Heart left ventricle (tissue), 13 donors: ENCODE results near the gene MRPL36.

Experiments
- CTCF ChIP-seq, 12 donors: fragments of 200-600 bp; sonication (generic) in 4 of 12; IDR thresholded peaks; one replicate each; pipeline versions ENCODE4 v1.5.0 to v1.8.0; 2018 to 2022; ENCODE audit warnings: antibody characterized with exemption in 12 of 12, mild to moderate bottlenecking in 5 of 12
- POLR2A ChIP-seq, 2 donors: fragments of 450-650 bp; IDR thresholded peaks; one replicate each; pipeline ENCODE4 v1.6.1; 2017; ENCODE audit warnings: antibody characterized with exemption in 2 of 2, mild to moderate bottlenecking in 2 of 2, moderate library complexity in 2 of 2
- donor health status: ischemic (EF 13 %, LVEDD 7.1; RV severe dilation, severe dysfunction).
- donor health status: DM: no; HTN: yes; CAD: no.
- donor health status: DM: no; HTN: no; CAD: no.
- donor health status: ischemic (EF 25% LVEDD 6.9; RV normal size, moderate dysfunction).
- donor health status: ischemic (EF 25% LVEDD 5.7; RV mildly dilated, moderate dysfunction).
- donor health status: ischemic (EF 35%, LVEDD 5.7; RV mildly dilated, moderate dysfunction).
- donor health status: nonischemic (EF 11% LVEDD 7.7; RV severe dilation, severe dysfunction).
- donor health status: DM: yes; HTN: yes; CAD: no.
- donor health status: PGD.
- donor health status: ischemic (EF 29% LVEDD 5.4; RV normal size, mild dysfunction).
- donor health status: nonischemic (EF 23%, LVEDD 6.1; RV moderate dilation, normal function).

- TF ChIP-seq CTCF (IDR thresholded peaks at IDR 0.05), result no peak
- no peak for TF ChIP-seq POLR2A (IDR thresholded peaks at IDR 0.05)
Observed at GRCh38 chr5:1836891-1837880, 37.5 kb upstream of the MRPL36 start.
